GM18861 (cell line): ENCODE data around the gene CSNK1G3.
"Not testable (repeated sequence)": the region's sequence is repeated elsewhere in the genome, so short reads cannot be mapped to it uniquely, and the experiment has no call there.

Experiments
- ATAC-seq: cut with Tn5 transposase; IDR thresholded peaks from one replicate; pipeline ENCODE4 v1.9.1; 2021; ENCODE audit not compliant: unreplicated experiment

The CSNK1G3 gene

GRCh38 chr5:123636006-123636405 is 124.0 kb downstream of the CSNK1G3 start:
- no peak for ATAC-seq

GRCh38 chr5:123637028-123637427 is 125.1 kb downstream of the CSNK1G3 start:
- not testable (repeated sequence) for ATAC-seq

DNA sequence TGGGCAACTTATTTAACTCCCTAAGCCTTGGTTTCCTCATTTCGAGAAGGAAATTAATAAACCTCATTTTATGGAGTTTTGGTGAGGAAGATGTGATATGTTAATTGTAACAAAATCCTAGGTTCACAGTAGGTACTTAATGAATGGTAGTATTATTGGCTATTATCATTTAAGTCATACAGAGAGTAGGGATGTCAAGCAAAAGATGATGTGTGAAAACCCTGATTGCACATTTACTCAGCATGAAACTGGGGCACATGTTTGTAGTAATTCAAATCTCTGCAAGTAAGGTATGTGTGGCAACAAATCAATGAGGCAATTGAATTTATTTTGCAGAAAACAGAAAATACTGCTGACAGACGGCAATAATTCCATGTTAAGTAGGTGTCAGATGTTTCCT is 127.3 kb downstream of the CSNK1G3 start:
- ATAC-seq: no peak

- no peak for ATAC-seq
Observed at GRCh38 chr5:123645024-123645603, 133.1 kb downstream of the CSNK1G3 start.

- no peak for ATAC-seq
Observed at GRCh38 chr5:123647066-123647465, 135.1 kb downstream of the CSNK1G3 start.

DNA sequence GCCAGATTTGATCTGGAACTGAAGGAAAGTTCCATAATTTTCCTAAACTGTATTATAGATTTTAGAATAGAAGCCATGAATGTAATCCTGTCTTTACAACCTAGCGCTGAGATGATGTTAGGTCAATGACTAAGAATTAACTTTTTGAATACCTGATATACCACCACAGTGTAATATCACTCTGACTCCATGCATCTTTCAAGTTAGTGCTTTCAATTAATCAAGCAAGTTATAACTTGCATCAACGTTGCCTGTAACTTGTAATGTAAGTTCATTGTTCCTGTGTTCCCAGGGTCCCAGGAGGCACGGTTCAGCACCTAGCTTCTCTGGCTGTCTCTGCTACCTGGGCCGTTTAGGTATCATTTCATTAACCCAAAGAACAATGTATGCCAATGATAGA is 139.3 kb downstream of the CSNK1G3 start:
- no peak for ATAC-seq

DNA sequence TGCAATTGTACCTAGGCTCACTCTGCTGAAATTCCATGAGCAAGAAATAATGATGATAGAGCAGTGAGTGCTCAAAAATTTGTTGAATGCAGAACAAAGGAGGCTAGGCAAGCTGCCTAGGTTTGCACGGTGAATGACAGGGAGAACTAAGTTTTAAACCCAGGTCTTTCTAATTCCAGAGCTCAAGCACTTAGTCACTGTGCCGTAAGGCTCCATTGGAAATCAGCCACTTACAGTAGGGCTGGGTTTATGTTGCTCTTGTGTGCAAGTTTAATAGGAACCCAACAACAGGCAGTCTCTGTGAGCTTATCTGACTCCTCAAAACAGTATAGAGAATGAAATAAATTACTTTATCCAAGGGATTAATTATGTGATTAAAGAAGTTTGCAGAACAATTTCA is 147.0 kb downstream of the CSNK1G3 start:
- ATAC-seq: no peak

- no peak for ATAC-seq
Observed at GRCh38 chr5:123659495-123659894, 147.5 kb downstream of the CSNK1G3 start.

GRCh38 chr5:123664961-123665360 is 153.0 kb downstream of the CSNK1G3 start:
- no peak for ATAC-seq

DNA sequence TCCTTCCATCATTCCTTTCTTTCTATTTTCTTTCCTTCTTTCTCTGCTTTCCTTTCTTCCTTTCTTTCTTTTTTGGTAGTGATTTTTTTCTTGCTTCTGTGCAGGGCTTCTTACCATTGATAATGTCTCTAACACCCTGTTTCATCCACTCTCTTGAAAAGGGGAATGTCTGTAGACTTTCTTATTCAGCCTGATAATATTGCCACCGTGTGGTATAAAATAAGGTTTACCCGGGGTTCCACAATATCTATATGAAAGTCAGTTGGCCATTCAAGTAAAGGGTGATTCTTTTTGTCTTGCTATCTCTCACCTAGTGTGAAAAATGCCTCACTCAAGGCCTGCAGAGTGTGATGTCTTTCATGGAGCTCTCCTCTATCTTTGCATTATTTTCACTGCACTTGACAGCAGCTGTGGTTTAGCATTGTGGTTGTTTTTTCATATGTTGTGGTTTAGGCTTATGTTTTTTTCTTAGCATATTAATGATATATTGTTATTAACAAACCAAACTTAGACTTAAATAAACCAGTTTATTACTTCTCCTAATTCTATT is 153.9 kb downstream of the CSNK1G3 start:
- no peak for ATAC-seq
